HuH-7.5 (cell line): Measurements from ENCODE around the gene CNTNAP2.

Source experiments
- DNase-seq: peaks from one replicate; pipeline ENCODE4 v3.0.0; 2011; ENCODE audit warnings: low spot score

Gene CNTNAP2

DNA sequence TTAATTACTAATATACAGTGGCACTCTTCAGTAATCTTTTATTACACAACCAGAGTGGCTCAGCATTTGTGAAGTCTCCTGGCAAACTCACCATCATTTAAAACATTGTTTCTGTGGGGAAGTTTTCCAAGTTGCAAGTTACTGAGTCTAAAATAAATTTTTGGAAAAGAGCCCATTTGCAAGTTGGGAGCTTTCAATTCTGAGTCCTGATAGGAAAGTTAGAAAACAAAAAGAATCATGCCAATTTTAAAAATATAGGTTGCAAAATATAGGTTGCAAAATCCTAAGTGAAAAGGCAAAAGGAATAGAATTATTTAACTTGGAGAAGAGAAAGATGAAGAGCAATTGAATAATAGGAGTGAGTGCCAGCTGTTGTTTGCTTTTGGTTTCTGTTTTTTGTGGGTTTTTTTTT, 2095.1 kb downstream of the CNTNAP2 start:
- DNase-seq = no peak

DNA sequence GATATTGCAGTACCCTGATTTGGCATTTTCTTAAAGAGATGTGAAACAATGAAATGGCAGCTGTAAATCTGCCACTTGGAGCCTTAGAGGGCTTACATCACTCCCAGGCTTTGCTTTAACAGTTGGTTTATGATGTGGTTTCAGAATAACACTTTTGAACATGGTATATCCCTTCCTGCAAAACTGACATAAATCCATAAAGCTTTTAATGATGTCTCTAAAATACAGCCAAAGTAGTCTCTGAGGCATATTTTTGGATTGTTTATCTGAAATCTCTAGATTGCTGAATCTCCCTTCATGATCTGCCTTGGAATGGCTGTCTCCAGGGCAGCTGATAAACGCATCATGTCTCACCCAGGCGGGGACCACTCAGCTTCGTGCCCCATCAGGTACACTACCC, 2096.1 kb downstream of the CNTNAP2 start:
- DNase-seq = no peak

DNA sequence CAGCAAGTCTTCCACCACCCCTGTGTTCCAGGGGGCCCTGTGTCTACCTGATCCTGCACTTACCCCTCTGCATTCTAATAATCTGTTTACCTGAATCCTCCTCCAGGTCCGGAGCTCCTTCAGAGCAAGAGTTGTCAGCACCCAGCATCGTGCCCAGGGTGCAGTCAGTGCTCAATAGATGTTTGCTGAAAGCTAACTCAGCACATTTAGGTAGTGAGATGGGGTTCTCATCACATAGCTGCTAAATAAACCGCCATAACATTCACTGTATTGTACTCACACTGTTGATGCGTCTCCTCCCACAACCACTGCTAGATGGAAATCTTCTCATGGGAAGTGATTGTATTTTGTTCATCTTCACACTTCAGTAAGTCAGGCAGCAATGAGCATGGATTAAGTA, 2097.5 kb downstream of the CNTNAP2 start:
- no peak for DNase-seq

DNA sequence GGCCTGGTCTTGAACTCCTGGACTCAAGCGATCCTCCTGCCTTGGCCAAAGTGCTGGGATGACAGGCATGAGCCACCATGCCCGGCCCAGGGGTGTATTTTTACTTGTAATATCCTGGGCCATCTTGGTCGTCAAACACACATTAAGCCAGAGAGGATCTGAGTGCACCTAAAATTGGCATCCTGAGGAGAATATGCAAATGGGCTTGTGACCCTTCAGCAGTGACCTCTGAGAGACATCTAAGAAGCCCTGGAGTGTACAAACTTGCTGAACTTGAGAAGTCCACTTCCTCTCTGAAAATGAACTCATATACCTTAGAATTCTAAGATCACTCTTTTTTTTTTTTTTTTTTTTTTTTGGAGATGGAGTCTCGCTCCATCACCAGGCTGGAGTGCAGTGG, 2102.0 kb downstream of the CNTNAP2 start:
- no peak for DNase-seq

DNA sequence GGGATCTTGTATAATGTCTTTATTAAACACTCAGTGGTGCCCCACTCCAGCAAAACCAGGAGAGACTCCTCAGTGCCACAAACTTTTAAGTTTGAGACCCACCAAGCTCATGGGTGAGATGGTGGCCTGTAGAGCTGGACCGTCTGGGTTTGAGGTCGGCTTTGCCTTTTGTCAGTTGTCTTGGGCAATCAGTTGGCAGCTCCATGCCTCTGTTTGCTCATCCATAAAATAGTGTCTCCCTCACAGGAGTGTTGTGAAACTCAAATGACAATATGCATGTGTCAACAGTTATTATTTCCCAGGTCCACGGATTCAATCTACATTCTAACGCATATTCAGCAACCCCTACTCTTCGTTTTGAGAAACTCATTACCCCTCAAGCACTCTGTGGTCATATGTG, 2106.1 kb downstream of the CNTNAP2 start:
- DNase-seq = no peak

DNA sequence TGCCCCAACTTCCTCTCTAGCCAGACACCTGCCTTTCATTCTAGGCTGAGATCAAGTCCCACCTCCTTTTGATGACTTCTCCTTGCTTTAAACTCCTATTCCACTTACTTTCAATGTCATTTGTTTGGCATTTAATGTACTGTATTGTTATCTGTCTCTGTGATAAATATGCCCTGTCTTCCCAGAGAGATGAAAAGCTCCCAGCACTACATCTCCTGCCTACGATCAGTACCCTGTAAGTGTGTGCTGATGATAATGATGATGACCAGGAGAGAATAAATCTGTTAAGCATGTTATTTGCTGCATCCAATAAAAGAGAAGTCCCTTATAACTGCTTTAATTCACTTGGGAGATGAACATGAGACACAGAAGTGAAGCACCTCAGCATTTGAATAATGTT, 2106.6 kb downstream of the CNTNAP2 start:
- no peak for DNase-seq

DNA sequence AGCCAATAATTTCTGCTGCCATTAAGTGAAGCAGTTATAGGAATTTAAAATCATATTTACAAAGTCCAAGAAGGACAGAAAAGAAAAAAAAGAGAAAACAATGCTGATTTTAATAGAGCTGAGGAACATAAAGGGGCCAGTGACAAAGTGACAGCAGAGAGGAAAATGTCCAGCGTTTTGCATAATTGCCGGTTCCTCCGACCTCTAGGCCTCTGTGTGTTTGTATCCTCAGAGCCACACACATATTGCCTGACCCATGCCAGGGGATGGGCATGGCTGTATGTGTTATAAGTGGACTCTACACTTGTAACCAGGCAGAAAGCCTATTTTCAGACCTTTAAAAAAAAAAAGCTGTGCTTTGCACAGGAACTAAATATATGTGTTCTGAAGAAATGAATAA, 2107.1 kb downstream of the CNTNAP2 start:
- no peak for DNase-seq

DNA sequence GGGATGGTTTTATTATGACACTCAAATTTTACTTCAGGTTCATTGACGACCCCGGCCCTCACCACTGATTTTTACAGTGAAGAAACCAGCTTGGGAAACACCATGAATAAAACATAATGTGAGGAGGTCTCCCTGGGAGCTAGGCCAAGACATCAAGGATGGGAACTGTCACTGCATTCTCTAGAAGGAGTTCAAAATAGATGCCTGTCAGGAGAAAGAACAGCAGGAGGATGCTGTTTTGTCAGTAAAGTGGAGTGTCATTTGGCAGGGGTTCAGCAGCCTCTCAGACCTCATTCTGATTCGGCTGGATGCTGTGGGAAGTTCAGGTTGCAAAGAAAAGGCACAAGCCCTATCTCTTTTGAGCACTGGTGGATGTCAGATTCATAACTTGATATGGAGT, 2113.7 kb downstream of the CNTNAP2 start:
- no peak for DNase-seq

DNA sequence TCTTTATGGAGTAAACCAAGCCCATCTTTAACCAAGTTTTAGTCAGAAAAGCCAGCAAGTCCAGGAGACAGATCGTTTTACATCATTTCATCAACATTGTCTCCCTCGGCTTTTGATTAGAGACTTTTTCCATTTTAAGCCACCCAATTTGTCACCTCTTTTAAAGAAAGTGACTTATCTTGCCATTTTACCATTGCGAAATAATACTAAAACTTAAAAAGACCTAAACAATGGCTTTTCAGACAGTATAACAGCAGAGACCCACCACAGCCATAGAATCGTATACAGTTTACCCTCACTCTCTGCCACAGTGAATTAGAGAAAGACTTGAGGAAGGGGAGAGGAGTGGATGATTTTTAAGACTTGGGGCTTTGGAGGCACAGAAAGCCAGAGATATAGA, 2114.3 kb downstream of the CNTNAP2 start:
- DNase-seq = no peak

DNA sequence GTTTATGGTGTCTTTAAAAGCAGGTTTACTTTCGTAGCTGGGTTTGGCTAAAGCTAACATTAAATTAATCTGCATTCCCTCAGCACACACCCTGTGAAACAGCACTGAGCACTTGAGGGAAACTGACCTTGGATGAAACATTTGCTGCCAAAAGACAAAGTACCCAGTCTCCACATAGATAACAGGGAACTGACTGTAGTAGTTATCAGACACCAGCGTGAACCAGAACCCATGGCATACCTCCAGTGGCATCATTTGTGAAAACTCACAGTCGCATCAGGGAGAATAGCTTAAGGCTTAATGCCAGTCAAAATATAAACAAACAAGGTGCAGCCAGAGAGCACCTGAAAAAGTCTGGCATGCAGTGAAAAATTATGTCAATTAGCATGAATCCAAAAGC, 2116.2 kb downstream of the CNTNAP2 start:
- DNase-seq = no peak

DNA sequence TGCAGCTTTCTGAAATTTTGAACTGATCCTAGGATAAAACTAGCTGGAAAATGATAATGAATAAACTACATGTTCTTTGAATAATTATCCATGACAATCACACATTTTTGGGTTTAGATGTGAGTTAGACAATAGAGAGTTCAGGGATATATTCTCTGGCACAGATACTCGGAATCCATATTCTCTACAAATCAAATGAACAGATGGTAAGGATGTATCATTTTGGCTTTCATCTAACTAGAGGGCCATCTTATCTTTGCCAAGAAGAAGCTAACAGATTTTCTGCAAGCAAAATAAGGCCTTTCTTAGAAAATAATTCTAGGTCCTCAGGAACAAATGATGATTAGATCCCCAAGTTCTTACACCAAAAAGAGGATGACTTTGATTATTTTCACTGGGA, 2118.1 kb downstream of the CNTNAP2 start:
- no peak for DNase-seq

DNA sequence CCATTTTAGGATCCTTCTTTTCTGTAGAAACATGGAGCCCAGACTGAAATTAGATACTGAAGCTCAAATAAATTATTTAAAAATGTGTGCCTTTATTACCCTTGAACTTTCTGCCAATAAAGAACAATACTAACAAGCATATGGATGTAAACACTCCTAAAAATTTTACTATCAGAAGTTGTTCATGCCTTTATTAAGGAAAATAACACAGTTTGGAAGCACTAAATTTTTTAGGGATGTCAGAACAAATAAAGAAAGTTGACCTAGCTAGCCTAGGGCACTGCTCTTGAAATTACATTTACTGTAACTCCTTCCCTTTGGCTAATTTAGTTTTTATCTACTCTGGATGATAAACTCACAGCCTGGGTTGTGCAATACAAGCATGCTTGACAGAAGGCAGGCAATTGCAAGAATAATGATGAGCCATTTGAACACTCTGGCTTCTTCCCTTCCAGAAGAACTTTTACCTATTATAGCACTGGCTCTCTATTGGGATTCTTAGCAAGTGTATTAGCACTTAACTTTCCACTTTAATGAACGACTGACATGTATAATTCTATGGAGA, 2122.2 kb downstream of the CNTNAP2 start:
- no peak for DNase-seq

DNA sequence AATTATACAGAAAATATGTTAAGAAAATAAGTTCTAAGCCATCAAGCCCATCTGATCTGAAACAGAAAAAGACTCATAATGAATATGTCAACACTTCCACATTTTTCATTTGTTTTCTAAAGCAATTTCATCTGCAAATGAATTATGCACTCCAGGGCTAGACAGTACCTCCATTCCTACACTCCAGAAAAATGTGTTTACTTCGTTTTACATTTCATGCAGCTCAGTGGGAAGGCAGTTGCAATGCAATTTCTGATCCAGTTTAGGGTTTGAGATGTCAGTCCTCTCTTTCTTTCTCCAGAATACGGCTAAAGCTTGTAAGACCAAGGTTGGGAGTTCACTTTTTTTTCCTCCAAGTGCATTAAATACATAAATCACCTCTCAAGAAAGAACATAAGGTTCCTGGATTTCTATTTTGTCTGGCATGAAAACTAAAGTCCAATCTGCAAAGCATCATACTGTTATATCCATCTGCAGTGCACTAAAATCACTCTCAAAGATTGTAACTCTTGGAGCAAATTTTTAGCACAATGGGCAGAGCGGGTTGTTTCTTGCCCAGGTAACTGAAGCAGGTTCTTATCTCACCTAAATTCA, 2125.2 kb downstream of the CNTNAP2 start:
- DNase-seq = no peak

DNA sequence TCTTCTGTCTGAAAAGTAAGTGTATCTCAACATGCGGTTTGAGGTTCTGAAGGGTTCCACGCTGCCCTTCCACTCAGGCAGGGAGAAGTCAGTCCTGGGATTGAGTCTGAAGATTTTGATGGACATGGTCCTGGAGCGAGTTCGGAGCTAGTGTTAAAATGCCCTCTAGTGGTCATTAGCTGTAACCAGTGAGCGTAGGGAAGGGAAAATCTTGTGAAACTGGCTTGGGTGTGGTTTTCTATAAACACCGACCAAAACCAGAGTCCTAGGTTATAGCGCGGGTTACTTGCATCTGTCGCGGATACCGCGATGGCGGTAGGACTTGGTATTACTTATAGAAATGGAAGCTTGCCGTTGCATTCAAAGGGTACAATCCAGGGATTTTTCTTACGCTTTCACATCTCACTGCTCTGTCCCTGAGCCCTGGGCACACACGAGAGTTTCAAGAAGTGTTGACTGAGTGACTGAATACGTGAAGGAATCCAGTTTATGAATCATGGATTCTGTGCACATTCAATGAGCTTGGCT, 2125.8 kb downstream of the CNTNAP2 start:
- peak; percentile 47 for DNase-seq

DNA sequence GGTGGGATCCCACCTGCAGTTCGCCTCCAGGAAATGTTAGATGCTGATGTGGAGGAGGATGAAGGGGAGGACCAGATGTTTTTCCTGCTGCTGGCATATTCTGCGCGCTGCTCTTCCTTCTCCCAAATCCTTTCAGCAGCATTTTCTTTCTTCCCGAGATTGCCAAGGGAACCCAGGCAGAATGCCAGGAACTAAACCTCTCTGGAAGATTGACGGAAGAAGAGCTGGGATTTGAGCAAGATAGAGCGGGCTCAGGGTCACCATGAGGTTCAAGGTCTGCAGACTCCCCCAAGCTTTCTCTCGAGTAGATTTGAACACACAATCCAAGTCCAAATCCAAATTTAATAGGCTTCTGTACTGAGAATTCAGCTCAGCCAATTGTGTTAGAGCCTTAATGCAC, 2128.8 kb downstream of the CNTNAP2 start:
- DNase-seq = no peak

DNA sequence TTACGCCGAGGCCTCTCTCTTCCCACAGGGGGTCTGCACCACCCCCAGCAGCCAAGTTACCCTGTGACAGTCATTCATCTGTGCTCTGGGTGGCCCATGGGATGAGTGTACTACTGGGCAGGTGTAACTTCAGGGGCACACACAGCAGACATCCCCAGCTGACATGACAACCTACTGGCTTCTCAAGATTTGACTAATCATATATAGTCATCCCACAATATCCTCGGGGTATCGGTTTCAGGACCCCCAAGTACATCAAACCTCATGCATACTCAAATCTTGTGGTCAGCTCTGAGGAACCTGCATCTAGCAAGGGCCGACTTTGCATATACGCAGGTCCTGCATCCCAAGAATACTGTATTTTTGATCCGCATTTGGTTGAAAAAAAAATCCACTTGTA, 2137.0 kb downstream of the CNTNAP2 start:
- no peak for DNase-seq

DNA sequence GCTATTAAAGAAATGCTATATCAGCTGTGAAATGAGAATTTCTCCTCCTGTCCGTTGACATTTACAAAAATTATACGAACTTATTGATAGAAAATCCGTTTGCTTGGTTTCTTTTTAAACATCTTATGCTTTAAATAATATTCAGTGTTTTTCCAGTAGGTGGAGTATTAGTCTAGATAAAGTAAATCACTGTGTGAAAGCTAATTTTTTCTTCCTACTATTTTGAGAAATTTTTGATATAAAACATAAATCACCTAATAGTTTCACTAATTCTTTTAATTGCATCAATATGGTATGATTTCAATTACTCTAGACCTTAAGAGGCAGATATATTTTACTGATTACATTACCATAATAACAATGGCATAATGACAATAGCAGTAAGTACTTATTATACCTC, 2138.7 kb downstream of the CNTNAP2 start:
- DNase-seq = no peak

DNA sequence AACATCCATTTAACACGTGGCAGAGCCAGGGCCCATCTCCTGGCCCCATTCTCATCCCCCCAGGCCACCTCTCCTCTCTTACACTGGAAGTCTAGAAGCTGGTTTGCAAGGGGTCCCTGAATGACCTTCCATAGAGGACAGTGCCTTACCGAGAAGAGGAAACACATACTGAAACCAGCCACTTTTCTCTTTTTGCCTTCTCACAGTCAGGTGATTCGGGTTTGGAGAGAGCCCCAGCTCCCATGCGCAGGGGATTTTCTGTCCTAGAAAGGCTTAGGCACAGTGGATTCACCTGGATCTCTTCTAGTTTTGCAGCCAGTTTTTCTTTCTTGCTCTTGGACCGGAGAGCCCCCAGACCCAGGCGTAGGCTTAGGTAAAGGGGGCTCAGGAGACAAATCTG, 2139.8 kb downstream of the CNTNAP2 start:
- no peak for DNase-seq

DNA sequence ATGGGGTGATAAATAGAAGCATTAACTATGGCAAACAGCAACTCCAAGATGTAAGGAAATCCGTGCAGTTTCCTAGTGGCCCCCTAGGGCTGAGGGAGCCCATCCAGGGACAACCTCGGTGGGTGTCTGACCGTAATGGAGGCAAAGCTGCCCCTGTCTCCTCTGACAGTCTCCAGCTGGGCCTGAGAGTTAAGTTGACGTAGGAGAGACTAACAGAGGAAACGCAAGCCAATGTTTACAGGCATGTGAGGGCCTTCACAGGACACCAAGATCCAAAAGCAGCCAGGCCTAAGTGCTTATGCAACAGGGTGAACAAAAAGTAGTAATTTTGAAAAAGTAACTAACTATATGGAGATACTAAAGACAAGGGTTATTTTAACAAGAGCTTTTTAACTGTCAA, 2144.0 kb downstream of the CNTNAP2 start:
- DNase-seq = no peak

DNA sequence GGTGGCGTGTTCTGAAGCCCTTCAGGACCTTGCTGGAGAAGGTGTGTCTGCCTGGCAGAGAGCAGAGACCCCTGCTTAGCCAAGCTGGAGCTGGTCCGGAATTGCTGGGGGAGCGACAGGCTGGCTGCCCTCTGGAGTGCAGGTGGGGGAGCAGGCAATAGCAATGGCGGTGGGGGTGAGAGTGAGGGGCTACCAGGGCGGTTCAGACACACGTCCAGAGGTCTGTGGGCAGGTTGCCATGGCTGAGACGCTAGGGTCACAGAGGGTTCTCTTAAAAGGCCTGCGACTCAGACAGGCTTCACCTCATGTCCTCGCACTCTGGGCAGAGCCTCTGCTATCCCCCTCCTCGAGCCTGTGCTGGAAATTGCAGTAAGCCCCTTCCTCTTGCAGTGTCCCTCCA, 2144.9 kb downstream of the CNTNAP2 start:
- no peak for DNase-seq

DNA sequence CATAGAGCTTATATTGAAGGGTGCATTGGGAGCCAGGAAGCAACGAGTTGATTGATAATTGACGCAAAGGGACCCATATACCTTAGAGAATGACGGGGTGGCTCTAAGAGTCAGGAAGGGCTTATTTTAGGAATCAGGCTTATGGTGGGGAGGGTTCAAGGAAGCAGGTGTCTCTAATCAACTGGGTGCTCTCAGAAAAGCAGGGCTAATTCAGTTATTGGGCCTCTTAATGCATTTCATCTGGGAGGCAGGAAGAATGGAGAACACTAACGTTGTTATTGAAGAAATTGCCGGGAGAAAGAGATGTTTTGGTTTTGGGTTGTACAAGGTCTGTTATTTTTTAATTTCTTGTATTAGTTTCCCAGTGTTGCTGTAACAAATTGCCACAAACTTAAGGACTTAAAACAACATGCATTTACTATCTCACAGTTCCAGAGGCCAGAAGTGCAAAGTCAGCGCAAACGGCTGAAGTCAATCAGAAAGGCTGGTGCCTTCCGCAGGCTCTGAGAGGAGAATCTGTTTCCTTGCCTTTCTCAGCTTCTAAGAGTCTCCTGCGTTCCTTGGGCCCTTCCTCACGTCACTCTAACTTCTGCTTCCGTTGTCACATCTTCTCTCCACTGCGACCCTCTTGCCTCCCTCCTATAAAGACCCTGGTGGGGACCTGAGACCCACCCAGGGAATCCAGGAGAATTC, 2145.5 kb downstream of the CNTNAP2 start:
- no peak for DNase-seq

DNA sequence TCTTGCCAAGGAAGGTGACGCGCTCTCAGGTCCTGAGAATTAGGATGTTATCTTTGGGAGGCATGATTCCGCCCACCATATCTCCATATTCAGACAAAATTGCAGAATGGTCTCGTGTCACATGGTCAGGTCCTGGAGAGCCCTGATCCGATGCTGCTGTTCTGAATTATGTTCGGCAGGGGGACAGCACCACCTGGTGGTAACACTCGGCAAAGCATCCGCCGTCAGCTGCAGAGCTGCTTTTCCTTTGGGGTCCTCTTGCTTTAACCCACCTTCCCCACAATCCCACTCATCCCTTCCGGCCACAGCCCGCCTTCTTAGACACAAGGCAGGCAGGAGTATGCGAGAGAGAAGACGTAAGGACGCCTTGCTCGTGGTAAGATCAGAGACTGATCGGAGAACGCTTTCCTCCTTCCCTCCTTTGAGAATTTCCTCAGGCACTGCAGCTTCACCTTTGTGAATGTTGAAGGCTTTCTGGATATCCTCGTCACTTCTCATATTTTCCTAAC, 2146.2 kb downstream of the CNTNAP2 start:
- DNase-seq = peak; percentile 33

DNA sequence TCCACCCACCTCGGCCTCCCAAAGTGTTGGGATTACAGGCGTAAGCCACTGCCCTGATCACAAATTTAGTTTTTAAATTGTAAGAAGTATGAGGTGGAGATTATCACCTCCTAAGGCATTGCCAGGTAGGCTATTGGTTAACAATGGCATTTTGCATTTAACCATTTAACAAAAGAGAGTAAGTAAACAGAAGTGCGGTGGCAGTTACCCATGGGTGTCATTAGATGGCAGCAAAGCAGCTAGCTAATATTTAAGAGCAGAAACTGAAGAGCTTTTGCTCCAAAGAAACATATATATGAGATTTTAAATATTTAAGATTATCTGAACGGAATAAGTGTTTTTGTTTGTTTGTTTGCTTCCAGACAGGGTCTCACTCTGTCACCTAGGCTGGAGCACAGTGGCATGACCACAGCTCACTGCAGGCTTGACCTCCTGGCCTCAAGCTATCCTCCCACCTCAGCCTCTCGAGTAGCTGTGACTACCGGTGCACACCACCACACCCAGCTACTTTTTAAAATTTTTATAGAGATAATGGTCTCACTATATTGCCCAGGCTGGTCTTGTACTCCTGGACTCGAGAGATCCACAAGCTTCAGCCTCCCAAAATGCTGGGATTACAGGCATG, 2148.4 kb downstream of the CNTNAP2 start:
- DNase-seq = peak; percentile 13
